ENCODE measurements around the gene PRPF6. TPM values are rescaled to one million over a fixed set of nuclear protein-coding genes. Genes with fewer than 3 reads are reported as not detected.
"Not testable (repeated sequence)": the region's sequence is repeated elsewhere in the genome, so short reads cannot be mapped to it uniquely, and the experiment has no call there.

The PRPF6 gene
- polyA plus RNA-seq, 2 of the 4 experiments (the other 2 are of a cell fraction) = 42.8 to 47.2 TPM

DNA sequence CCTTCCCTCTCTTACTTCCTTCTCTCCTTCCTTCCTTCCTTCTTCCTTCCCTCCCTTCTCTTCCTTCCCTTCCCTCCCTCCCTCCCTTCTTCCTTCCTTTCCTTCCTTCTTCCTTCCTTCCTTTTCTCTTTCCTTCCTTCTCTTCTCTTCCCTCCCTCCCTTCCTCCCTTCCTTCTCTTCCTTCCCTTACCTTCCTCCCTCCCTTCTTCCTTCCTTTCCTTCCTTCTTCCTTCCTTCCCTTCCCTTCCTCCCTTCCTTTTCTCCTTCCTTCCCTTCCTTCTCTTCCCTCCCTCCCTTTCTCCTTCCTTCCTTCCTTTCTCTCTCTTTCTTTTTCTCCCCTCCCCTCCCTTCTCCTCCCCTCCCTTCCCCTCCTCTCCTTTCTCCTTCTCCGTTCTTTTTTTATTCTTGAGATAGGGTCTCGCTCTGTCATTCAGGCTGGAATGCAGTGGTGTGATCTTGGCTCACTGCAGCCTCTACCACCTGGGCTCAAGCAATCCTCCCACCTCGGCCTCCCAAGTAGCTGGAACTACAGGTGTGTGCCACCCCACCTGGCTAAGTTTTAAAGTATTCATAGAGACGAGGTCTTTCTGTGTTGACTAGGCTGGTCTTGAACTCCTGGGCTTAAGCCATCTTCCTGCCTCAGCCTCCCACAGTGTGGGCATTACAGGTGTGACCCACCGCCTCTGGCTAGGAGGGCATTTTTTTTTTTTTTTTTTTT is 10.1 kb upstream of the PRPF6 start:
- ChIA-PET POLR2A (no interaction called here), CTCF (interaction anchor here (0.6 to 0.7 kb wide), 2 partner anchors 22 to 760 kb away, joined by 3 to 4 read pairs; no protein-coding TSS in a partner anchor)
- H3K9me3 ChIP-seq = no peaks in the 10 kb centered on the region
- no peak overlapping the region; the same call in 2 of the 3 replicates for H3K4me3 ChIP-seq
- DNase-seq (ENCODE audit: low read depth in 1 of 2, low spot score in 1 of 2) = no peak
- WGBS (ENCODE audit: missing lambda C conversion rate) = 89% methylated on average over 5 of the region's 5 CpGs
- peaks cover 30% of the 10 kb centered on the region for H3K4me1 ChIP-seq
- ATAC-seq = no peak
- H3K4me2 ChIP-seq = peak overlapping the region; percentile 86
- TF ChIP-seq ESRRA (IDR thresholded peaks at IDR 0.05; ENCODE audit: borderline replicate concordance, low read length) = no peak
- no peak for TF ChIP-seq SREBF2 (IDR thresholded peaks at IDR 0.05)
- no peak for TF ChIP-seq BHLHE40 (IDR thresholded peaks at IDR 0.05; ENCODE audit: low read depth, low read length)
- no peak for TF ChIP-seq CHD4 (IDR thresholded peaks at IDR 0.05; ENCODE audit: borderline replicate concordance)
- no peak for TF ChIP-seq POLR2AphosphoS2 (conservative IDR thresholded peaks at IDR 0.05; ENCODE audit: low read length)
- TF ChIP-seq ZNF302 (CRISPR knock-in tag; IDR thresholded peaks at IDR 0.05) = no peak
- TF ChIP-seq, protein P1, sequence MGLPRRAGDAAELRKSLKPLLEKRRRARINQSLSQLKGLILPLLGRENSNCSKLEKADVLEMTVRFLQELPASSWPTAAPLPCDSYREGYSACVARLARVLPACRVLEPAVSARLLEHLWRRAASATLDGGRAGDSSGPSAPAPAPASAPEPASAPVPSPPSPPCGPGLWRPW (IDR thresholded peaks at IDR 0.05) = no peak
- TF ChIP-seq ZFP36 (IDR thresholded peaks at IDR 0.05; ENCODE audit: borderline replicate concordance, partially characterized antibody) = no peak
- no peak for TF ChIP-seq NR3C1 (IDR thresholded peaks at IDR 0.05)
- TF ChIP-seq RFX5 (IDR thresholded peaks at IDR 0.05) = no peak
- no peak for TF ChIP-seq NPAS2 (CRISPR knock-in tag; IDR thresholded peaks at IDR 0.05; ENCODE audit: borderline replicate concordance)
- no peak for TF ChIP-seq HDAC2 (IDR thresholded peaks at IDR 0.05)
- no peak for TF ChIP-seq TFCP2L1 (CRISPR knock-in tag; IDR thresholded peaks at IDR 0.05)
- no peak for TF ChIP-seq HEYL (CRISPR knock-in tag; IDR thresholded peaks at IDR 0.05)
- no peak for TF ChIP-seq PHF8 (IDR thresholded peaks at IDR 0.05; ENCODE audit: borderline replicate concordance, low read depth)
- no peak for TF ChIP-seq ZSCAN20 (CRISPR knock-in tag; IDR thresholded peaks at IDR 0.05)
- TF ChIP-seq, protein P2, sequence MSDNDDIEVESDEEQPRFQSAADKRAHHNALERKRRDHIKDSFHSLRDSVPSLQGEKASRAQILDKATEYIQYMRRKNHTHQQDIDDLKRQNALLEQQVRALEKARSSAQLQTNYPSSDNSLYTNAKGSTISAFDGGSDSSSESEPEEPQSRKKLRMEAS (IDR thresholded peaks at IDR 0.05) = no peak
- no peak for TF ChIP-seq GATA3 (IDR thresholded peaks at IDR 0.05; ENCODE audit: borderline replicate concordance)
- no peak for TF ChIP-seq EP300 (IDR thresholded peaks at IDR 0.05)
- no peak for TF ChIP-seq NFE2L2 (conservative IDR thresholded peaks at IDR 0.05; ENCODE audit: low read length)
- H3K27ac ChIP-seq = peak overlapping the region in 1 of 2 experiments; percentile 97; a peak in 3 of 6 replicates
- FAIRE-seq = no peak

DNA sequence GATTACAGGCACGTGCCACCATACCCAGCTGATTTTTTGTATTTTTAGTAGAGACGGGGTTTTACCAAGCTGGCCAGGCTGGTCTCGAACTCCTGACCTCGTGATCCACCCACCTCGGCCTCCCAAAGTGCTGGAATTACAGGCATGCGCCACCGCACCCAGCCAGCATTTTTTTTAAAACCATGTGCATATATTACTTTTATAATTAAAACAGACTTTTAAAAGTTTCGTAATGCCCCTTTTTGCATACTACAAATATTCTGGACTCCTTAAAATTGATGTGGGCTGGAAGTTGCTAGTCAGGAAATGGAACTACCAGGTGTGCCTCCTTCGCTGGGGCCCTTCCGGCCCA is 9.0 kb upstream of the PRPF6 start:
- H3K27ac ChIP-seq; H3K4me3 ChIP-seq; FAIRE-seq; DNase-seq (ENCODE audit: low read depth in 1 of 2, low spot score in 1 of 2); POLR2A ChIA-PET; H3K9me3 ChIP-seq; ATAC-seq; H3K4me2 ChIP-seq: not testable (repeated sequence)
- CTCF ChIA-PET = interaction anchor here (0.6 to 2.4 kb wide), 5 partner anchors 9 to 761 kb away, joined by 3 to 48 read pairs (median 3); partner anchors contain the start of genes PRPF6, PTK6 and UCKL1
- peaks cover 31% of the 10 kb centered on the region for H3K4me1 ChIP-seq
- 87% methylated on average over 10 of the region's 10 CpGs for WGBS (ENCODE audit: missing lambda C conversion rate)

DNA sequence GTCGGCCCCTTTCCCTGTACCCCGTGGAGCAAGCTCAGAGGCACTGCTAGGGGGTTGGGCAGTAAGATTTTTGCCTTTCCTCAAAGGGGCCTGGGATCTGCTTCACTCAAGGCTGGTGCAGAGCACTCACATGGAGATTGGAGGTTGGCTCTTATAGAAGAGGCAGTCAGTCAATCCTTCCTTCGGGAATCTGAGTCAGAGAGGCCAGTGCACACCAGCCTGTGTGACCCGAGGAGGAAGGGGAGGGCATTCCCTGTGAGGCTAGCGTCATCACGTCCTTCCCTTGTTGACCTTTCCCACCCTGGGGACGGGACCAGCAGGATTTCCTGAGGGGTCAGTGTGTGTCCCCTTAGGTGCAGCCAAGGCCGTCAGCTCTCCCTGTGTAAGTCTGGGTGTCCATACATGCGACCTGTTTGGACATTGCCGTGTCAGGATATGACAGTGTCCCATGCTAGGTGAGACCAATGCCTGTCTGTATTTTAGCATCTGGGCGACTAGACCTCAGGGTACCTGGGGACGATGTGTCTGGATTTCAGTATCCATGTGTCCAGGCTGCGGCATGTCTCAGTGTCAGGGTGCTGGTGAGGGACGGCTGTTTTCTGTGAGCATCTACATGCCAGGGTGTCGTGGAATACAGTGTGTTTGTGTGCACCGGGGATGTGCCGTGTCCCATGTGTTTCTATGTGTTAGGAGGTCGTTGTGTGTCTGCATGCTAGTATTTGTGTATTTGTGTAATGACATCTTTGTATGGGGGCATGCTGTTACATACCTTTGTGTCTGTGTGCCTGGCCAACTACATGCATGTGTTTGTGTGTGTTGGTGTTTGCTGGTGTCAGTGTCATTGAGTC is 8.4 kb upstream of the PRPF6 start:
- H3K4me2 ChIP-seq = no peak overlapping the region
- H3K9me3 ChIP-seq = no peaks in the 10 kb centered on the region
- H3K4me3 ChIP-seq = no peak overlapping the region
- POLR2A ChIA-PET = interaction anchor here (1.4 to 1.8 kb wide), 2 partner anchors 15 to 435 kb away, joined by 5 to 10 read pairs; partner anchors contain the start of gene PTK6
- no peak for TF ChIP-seq HDAC2 (IDR thresholded peaks at IDR 0.05)
- no peak for TF ChIP-seq HOXB13 (CRISPR knock-in tag; IDR thresholded peaks at IDR 0.05; ENCODE audit: low read depth)
- TF ChIP-seq ZNF302 (CRISPR knock-in tag; IDR thresholded peaks at IDR 0.05) = no peak
- no peak for TF ChIP-seq TP53 (CRISPR knock-in tag; IDR thresholded peaks at IDR 0.05)
- TF ChIP-seq, protein P1 (IDR thresholded peaks at IDR 0.05) = no peak
- no peak for TF ChIP-seq JUNB (IDR thresholded peaks at IDR 0.05)
- TF ChIP-seq MAFK (IDR thresholded peaks at IDR 0.05; ENCODE audit: partially characterized antibody) = no peak
- no peak for TF ChIP-seq CBX2 (IDR thresholded peaks at IDR 0.05; ENCODE audit: borderline replicate concordance, low read depth)
- no peak for TF ChIP-seq CEBPB (IDR thresholded peaks at IDR 0.05)
- WGBS (ENCODE audit: missing lambda C conversion rate) = 76% methylated on average over 18 of the region's 18 CpGs
- no peak for DNase-seq (ENCODE audit: low read depth in 1 of 2, low spot score in 1 of 2)
- no peak for ATAC-seq
- no peak for FAIRE-seq
- H3K4me1 ChIP-seq = peaks cover 37% of the 10 kb centered on the region
- no peak overlapping the region for H3K27ac ChIP-seq
- CTCF ChIA-PET = interaction anchor here (0.6 to 3.6 kb wide), 17 partner anchors 8 to 665 kb away, joined by 3 to 48 read pairs (median 9); partner anchors contain the start of genes PRPF6, PTK6, TCEA2 and UCKL1
